Bronchial epithelial cell (primary cell): ENCODE data around the gene CADPS2. TPM values are rescaled to one million over a fixed set of nuclear protein-coding genes. Genes with fewer than 3 reads are reported as not detected.
"Not testable (repeated sequence)": the region's sequence is repeated elsewhere in the genome, so short reads cannot be mapped to it uniquely, and the experiment has no call there.

Experiments used
- DNase-seq: peaks from one replicate; pipeline ENCODE4 v3.0.0-alpha.2; 2010; ENCODE audit warnings: low read depth
- FAIRE-seq: peaks from 2 replicates; lab custom pipeline; 2011; peaks lifted over from hg19 to GRCh38; lab: Jason Lieb, UNC
- H3K27me3 ChIP-seq: 2 replicates; pipeline ENCODE4 v1.5.1; 2011; ENCODE audit warnings: low read length; ENCODE audit not compliant: control insufficient read depth, insufficient read depth
- H3K36me3 ChIP-seq: 2 replicates; pipeline ENCODE4 v1.5.1; 2011; ENCODE audit warnings: low read length; ENCODE audit not compliant: control insufficient read depth, insufficient read depth
- H3K4me3 ChIP-seq: 2 replicates; pipeline ENCODE4 v1.5.1; 2011; ENCODE audit warnings: mild to moderate bottlenecking, low read depth, low read length, control low read depth
- CTCF ChIP-seq: IDR thresholded peaks from 2 replicates; pipeline ENCODE4 v1.5.1; 2011; ENCODE audit warnings: mild to moderate bottlenecking, moderate library complexity, low read length, control low read depth, inconsistent platforms; ENCODE audit not compliant: insufficient read depth, severe bottlenecking
- total RNA-seq: library from RNA; depleted of rRNA; stranded (reverse); fragments of >200 nt; gene quantifications from 2 replicates; pipeline ENCODE4 v1.2.1, GENCODE V29; 2014

The CADPS2 gene
- total RNA-seq, 1 donor from 2014 or later = 4.2 TPM

- DNase-seq (no peak), FAIRE-seq (no peak)
- no peak for TF ChIP-seq CTCF
- Histone ChIP-seq H3K4me3 (no peak overlapping the region), H3K36me3 (no peaks in the 10 kb centered on the region), H3K27me3 (no peaks in the 10 kb centered on the region)
These were observed 41.9 kb downstream of the CADPS2 start for GRCh38 chr7:122844191-122844988.

GRCh38 chr7:122842971-122843370, 43.3 kb downstream of the CADPS2 start:
- no peak overlapping the region for H3K4me3 ChIP-seq
- no peak for TF ChIP-seq CTCF
- no peak for DNase-seq
- H3K36me3 ChIP-seq = no peaks in the 10 kb centered on the region
- FAIRE-seq = no peak
- H3K27me3 ChIP-seq = no peaks in the 10 kb centered on the region

- not testable (repeated sequence) for H3K27me3 ChIP-seq, H3K36me3 ChIP-seq, H3K4me3 ChIP-seq, FAIRE-seq, DNase-seq
These were observed 50.0 kb downstream of the CADPS2 start for GRCh38 chr7:122836286-122836685.

GRCh38 chr7:122834571-122834942, 51.7 kb downstream of the CADPS2 start:
- not testable (repeated sequence) for H3K4me3 ChIP-seq, DNase-seq, FAIRE-seq

GRCh38 chr7:122833888-122834570, 52.2 kb downstream of the CADPS2 start:
- Histone ChIP-seq H3K27me3 (no peaks in the 10 kb centered on the region), H3K4me3 (no peak overlapping the region), H3K36me3 (no peaks in the 10 kb centered on the region)
- FAIRE-seq (no peak), DNase-seq (no peak)
- TF ChIP-seq CTCF = no peak

More at GRCh38 chr7:122834571-122834942, 51.7 kb downstream of the CADPS2 start:
- H3K36me3 ChIP-seq, H3K27me3 ChIP-seq: not testable (repeated sequence)

- no peak for TF ChIP-seq CTCF
- FAIRE-seq (no peak), DNase-seq (no peak)
- Histone ChIP-seq H3K27me3 (no peaks in the 10 kb centered on the region), H3K4me3 (no peak overlapping the region), H3K36me3 (no peaks in the 10 kb centered on the region)
These were observed 54.8 kb downstream of the CADPS2 start for GRCh38 chr7:122831436-122831835.
